GM23338 (cell line): Measurements from ENCODE around the gene GLI3. TPM values are rescaled to one million over a fixed set of nuclear protein-coding genes. Genes with fewer than 3 reads are reported as not detected.

ENCODE experiments used
- ATAC-seq: fragments of 200-7000 bp; cut with Tn5 transposase; 3 replicates; pipeline ENCODE4 v1.9.1; 2020
- DNase-seq: peaks from one replicate; pipeline ENCODE4 v3.0.0-alpha.2; 2015; ENCODE audit warnings: low spot score
- H2AFZ ChIP-seq: fragments of 200-600 bp; sonication (generic); 2 replicates; pipeline ENCODE4 v1.8.0; 2016; ENCODE audit warnings: antibody characterized with exemption, mild to moderate bottlenecking, moderate library complexity
- H3F3A ChIP-seq: fragments of 200-600 bp; sonication (generic); replicated peaks from 2 replicates; pipeline ENCODE4 v1.8.0; 2017; ENCODE audit warnings: antibody characterized with exemption, mixed run types, low read depth
- H3K27ac ChIP-seq: fragments of 200-600 bp; sonication (generic); 2 replicates; pipeline ENCODE4 v1.6.1; 2016; ENCODE audit warnings: low read depth
- H3K27me3 ChIP-seq: fragments of 200-600 bp; sonication (generic); 2 replicates; pipeline ENCODE4 v1.8.0; 2016; ENCODE audit warnings: mild to moderate bottlenecking, mixed run types, moderate library complexity; ENCODE audit not compliant: insufficient read depth
- H3K36me3 ChIP-seq: fragments of 200-600 bp; sonication (generic); 2 replicates; pipeline ENCODE4 v1.8.0; 2016; ENCODE audit warnings: mild to moderate bottlenecking; ENCODE audit not compliant: insufficient read depth
- H3K4me1 ChIP-seq: fragments of 200-600 bp; sonication (generic); 2 replicates; pipeline ENCODE4 v1.8.0; 2016; ENCODE audit warnings: mild to moderate bottlenecking, moderate library complexity; ENCODE audit not compliant: insufficient read depth
- H3K4me2 ChIP-seq: fragments of 200-600 bp; sonication (generic); 2 replicates; pipeline ENCODE4 v1.7.1; 2017; ENCODE audit warnings: mixed run types
- H3K4me3 ChIP-seq: fragments of 200-600 bp; sonication (generic); 2 replicates; pipeline ENCODE4 v1.6.1; 2016; ENCODE audit warnings: mixed run types
- H3K79me2 ChIP-seq: fragments of 200-600 bp; sonication (generic); replicated peaks from 2 replicates; pipeline ENCODE4 v1.8.0; 2017; ENCODE audit warnings: mild to moderate bottlenecking; ENCODE audit not compliant: insufficient read depth
- H3K9me2 ChIP-seq: fragments of 200-600 bp; sonication (generic); 2 replicates; pipeline ENCODE4 v1.8.0; 2017; ENCODE audit not compliant: insufficient read depth
- H4K20me1 ChIP-seq: fragments of 200-600 bp; sonication (generic); replicated peaks from 2 replicates; pipeline ENCODE4 v1.8.0; 2017; ENCODE audit warnings: mild to moderate bottlenecking; ENCODE audit not compliant: insufficient read depth
- H3K27ac Mint-ChIP-seq: 2 replicates; pipeline ENCODE4 v1.8.0; 2020; ENCODE audit warnings: inconsistent platforms, mild to moderate bottlenecking, moderate library complexity, mixed read lengths
- H3K27me3 Mint-ChIP-seq: 3 replicates; pipeline ENCODE4 v1.8.0; 2022; ENCODE audit warnings: low read depth, mild to moderate bottlenecking, moderate library complexity, mixed read lengths, inconsistent platforms; ENCODE audit not compliant: insufficient read depth, poor library complexity
- H3K36me3 Mint-ChIP-seq: 3 replicates; pipeline ENCODE4 v1.8.0; 2021; ENCODE audit warnings: low read depth, mild to moderate bottlenecking, inconsistent platforms, moderate library complexity, mixed read lengths
- H3K4me1 Mint-ChIP-seq: 3 replicates; pipeline ENCODE4 v1.8.0; 2020; ENCODE audit warnings: mild to moderate bottlenecking, inconsistent platforms, mixed read lengths
- H3K4me3 Mint-ChIP-seq: 3 replicates; pipeline ENCODE4 v1.8.0; 2021; ENCODE audit warnings: moderate library complexity, mild to moderate bottlenecking, inconsistent platforms, mixed read lengths
- H3K9me3 Mint-ChIP-seq: 3 replicates; pipeline ENCODE4 v1.8.0; 2020; ENCODE audit warnings: moderate library complexity, mild to moderate bottlenecking, inconsistent platforms, mixed read lengths
- CREB1 ChIP-seq: fragments of 250-450 bp; sonication (Bioruptor Pico); IDR thresholded peaks from 2 replicates; pipeline ENCODE4 v1.5.0; 2020; ENCODE audit warnings: low read depth, mild to moderate bottlenecking, moderate library complexity
- CTCF ChIP-seq, 2 experiments: fragments of 200-600 bp in 1 of 2; sonication (generic) in 1 of 2; conservative IDR thresholded peaks; 2 replicates each; pipeline versions ENCODE4 v1.5.1 to v1.6.1; 2016 to 2017; ENCODE audit warnings: antibody characterized with exemption in 2 of 2, low read depth in 2 of 2, mild to moderate bottlenecking in 2 of 2, moderate library complexity in 1 of 2
- ETS1 ChIP-seq: IDR thresholded peaks from 2 replicates; pipeline ENCODE4 v1.6.1; 2016; ENCODE audit warnings: antibody characterized with exemption
- EZH2phosphoT487 ChIP-seq: fragments of 200-600 bp; sonication (generic); IDR thresholded peaks from one replicate; pipeline ENCODE4 v1.8.1; 2018; ENCODE audit warnings: antibody characterized with exemption; ENCODE audit not compliant: unreplicated experiment
- NANOG ChIP-seq: IDR thresholded peaks from 2 replicates; pipeline ENCODE4 v1.6.1; 2016; ENCODE audit warnings: antibody characterized with exemption, borderline replicate concordance
- POLR2AphosphoS5 ChIP-seq: IDR thresholded peaks from 2 replicates; pipeline ENCODE4 v1.6.1; 2016; ENCODE audit warnings: antibody characterized with exemption, low read depth
- REST ChIP-seq: IDR thresholded peaks from one replicate; pipeline ENCODE4 v1.6.1; 2018; ENCODE audit warnings: antibody characterized with exemption; ENCODE audit not compliant: unreplicated experiment
- STAT1 ChIP-seq: IDR thresholded peaks from one replicate; pipeline ENCODE4 v1.6.1; 2016; ENCODE audit warnings: antibody characterized with exemption; ENCODE audit not compliant: unreplicated experiment
- ZNF114 ChIP-seq: fragments of 250-450 bp; sonication (Bioruptor Pico); IDR thresholded peaks from 2 replicates; pipeline ENCODE4 v1.5.0; 2020; ENCODE audit warnings: mild to moderate bottlenecking, moderate library complexity
- ZNF331 ChIP-seq: fragments of 250-450 bp; sonication (Bioruptor Pico); IDR thresholded peaks from 2 replicates; pipeline ENCODE4 v1.5.0; 2020; ENCODE audit warnings: low read depth, mild to moderate bottlenecking, moderate library complexity
- polyA plus RNA-seq: library from polyadenylated mRNA; unstranded; fragments of >200 nt; fragmentation: Nextera tagmentation; extraction: Ambion mirVana; gene quantifications from 2 replicates; pipeline ENCODE4 v1.2.1, GENCODE V29; 2016
- total RNA-seq: library from RNA; depleted of rRNA; stranded (reverse); fragments of >200 nt; shearing (Covaris generic); gene quantifications from 2 replicates; pipeline ENCODE4 v1.2.3, GENCODE V29; 2014

The GLI3 gene
- total and polyA plus RNA-seq, 2 experiments from 2014 or later = 16.1 to 17.9 TPM

GRCh38 chr7:41965951-41966505 is 271.0 kb downstream of the GLI3 start:
- H3K9me3 Mint-ChIP-seq = no peaks in the 10 kb centered on the region
- no peaks in the 10 kb centered on the region for H3K4me1 ChIP-seq
- no peak for DNase-seq
- H3K27ac Mint-ChIP-seq = no peak overlapping the region
- H3K79me2 ChIP-seq = no peaks in the 10 kb centered on the region
- no peaks in the 10 kb centered on the region for H3K27me3 ChIP-seq
- H3K4me3 Mint-ChIP-seq = no peak overlapping the region
- H3K4me2 ChIP-seq = no peak overlapping the region
- no peaks in the 10 kb centered on the region for H3K36me3 ChIP-seq
- no peak overlapping the region for H3K4me3 ChIP-seq
- no peaks in the 10 kb centered on the region for H3F3A ChIP-seq
- no peaks in the 10 kb centered on the region for H3K27me3 Mint-ChIP-seq
- H3K27ac ChIP-seq = no peak overlapping the region
- no peaks in the 10 kb centered on the region for H3K4me1 Mint-ChIP-seq
- H3K9me2 ChIP-seq = no peaks in the 10 kb centered on the region
- H3K36me3 Mint-ChIP-seq = peaks cover 20% of the 10 kb centered on the region; the same call in 2 of the 3 replicates
- ATAC-seq = no peak
- no peaks in the 10 kb centered on the region for H4K20me1 ChIP-seq
- TF ChIP-seq ETS1 (no peak), CREB1 (CRISPR knock-in tag) (no peak), STAT1 (no peak), ZNF114 (no peak), POLR2AphosphoS5 (no peak), CTCF (conservative IDR thresholded peaks at IDR 0.05; ENCODE audit: low read depth in 2 of 2) (no peak)
- no peak overlapping the region for H2AFZ ChIP-seq

- H3K4me3 ChIP-seq = no peak overlapping the region
- H4K20me1 ChIP-seq = no peaks in the 10 kb centered on the region
- no peak overlapping the region for H2AFZ ChIP-seq
- Mint-ChIP-seq H3K4me1 (no peaks in the 10 kb centered on the region), H3K4me3 (no peak overlapping the region), H3K9me3 (no peaks in the 10 kb centered on the region), H3K36me3 (peaks cover 20% of the 10 kb centered on the region; the same call in 2 of the 3 replicates), H3K27ac (no peak overlapping the region), H3K27me3 (no peaks in the 10 kb centered on the region)
- H3K9me2 ChIP-seq = no peaks in the 10 kb centered on the region
- H3K4me2 ChIP-seq = no peak overlapping the region
- DNase-seq (no peak), ATAC-seq (no peak)
- no peaks in the 10 kb centered on the region for H3K27me3 ChIP-seq
- no peaks in the 10 kb centered on the region for H3K36me3 ChIP-seq
- no peaks in the 10 kb centered on the region for H3K4me1 ChIP-seq
- no peak overlapping the region for H3K27ac ChIP-seq
- H3F3A ChIP-seq = no peaks in the 10 kb centered on the region
- H3K79me2 ChIP-seq = no peaks in the 10 kb centered on the region
- TF ChIP-seq EZH2phosphoT487 = no peak
- no peak for TF ChIP-seq NANOG
- no peak for TF ChIP-seq REST
- no peak for TF ChIP-seq STAT1
- TF ChIP-seq ZNF331 (CRISPR knock-in tag) = no peak
Measured at GRCh38 chr7:41964849-41965745, 271.9 kb downstream of the GLI3 start.
